Neural progenitor cell (in vitro differentiated cells): ENCODE measurements around the gene GLRX3.

Source experiments
- EZH2 ChIP-seq: fragments of 200-600 bp; sonication (generic); IDR thresholded peaks from 2 replicates; pipeline ENCODE4 v1.6.1; 2017; ENCODE audit warnings: antibody characterized with exemption, mild to moderate bottlenecking, moderate library complexity
- TF ChIP-seq, protein P1 (sequence below): fragments of 200-600 bp; sonication (generic); IDR thresholded peaks from 2 replicates; pipeline ENCODE4 v1.5.1; 2017; ENCODE audit warnings: antibody characterized with exemption, mild to moderate bottlenecking

DNA sequence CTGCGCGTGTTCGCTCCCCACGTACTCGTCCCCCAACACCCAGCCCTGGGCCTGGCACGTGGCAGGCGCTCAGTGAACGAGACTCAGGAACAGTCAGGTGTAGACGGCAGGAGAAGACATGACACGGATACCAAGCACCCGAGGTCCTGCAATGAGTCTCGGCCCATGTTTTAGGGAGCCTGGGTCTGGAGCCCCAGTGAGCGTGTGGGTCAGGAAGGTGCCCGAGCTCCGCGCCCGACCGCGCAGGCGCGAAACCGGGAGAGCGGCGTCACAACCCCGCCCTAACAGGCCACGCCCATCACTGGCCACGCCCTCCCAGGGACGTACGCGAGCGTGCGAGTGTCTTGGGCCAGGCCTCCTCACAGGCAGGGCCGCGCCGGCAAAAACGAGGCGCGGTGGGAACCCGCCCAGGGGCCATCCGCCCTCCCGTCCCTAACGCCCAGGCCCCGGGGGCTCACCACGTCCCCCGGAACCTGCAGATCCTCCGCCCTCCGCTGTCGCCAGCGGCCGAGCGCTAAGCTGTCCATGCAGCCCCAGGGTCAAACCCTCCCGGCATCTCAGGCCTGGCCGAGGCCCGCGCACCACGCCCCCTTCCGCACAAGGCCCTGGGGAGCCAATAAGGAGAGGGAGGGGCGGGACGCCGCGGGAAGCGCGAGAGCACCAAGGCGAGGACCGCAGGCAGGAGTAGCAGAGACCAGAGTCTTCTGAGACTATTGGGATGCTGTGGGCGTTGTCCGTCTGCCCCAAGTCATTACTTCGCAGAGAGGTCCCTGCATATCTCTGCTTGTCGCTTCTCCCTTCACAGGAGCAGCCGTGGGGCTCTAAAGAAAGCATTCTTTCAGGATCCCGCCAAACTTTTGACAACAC, 25.7 kb upstream of the GLRX3 start, which contains the start of gene C10orf143:
- TF ChIP-seq, protein P1, sequence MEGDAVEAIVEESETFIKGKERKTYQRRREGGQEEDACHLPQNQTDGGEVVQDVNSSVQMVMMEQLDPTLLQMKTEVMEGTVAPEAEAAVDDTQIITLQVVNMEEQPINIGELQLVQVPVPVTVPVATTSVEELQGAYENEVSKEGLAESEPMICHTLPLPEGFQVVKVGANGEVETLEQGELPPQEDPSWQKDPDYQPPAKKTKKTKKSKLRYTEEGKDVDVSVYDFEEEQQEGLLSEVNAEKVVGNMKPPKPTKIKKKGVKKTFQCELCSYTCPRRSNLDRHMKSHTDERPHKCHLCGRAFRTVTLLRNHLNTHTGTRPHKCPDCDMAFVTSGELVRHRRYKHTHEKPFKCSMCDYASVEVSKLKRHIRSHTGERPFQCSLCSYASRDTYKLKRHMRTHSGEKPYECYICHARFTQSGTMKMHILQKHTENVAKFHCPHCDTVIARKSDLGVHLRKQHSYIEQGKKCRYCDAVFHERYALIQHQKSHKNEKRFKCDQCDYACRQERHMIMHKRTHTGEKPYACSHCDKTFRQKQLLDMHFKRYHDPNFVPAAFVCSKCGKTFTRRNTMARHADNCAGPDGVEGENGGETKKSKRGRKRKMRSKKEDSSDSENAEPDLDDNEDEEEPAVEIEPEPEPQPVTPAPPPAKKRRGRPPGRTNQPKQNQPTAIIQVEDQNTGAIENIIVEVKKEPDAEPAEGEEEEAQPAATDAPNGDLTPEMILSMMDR, result no peak
- TF ChIP-seq EZH2, result no peak
